Activated T-cell treated with anti-CD3 and anti-CD28 coated beads for 24 hours (primary cell): ENCODE results near the gene TBCA.
"Not testable (repeated sequence)": the region's sequence is repeated elsewhere in the genome, so short reads cannot be mapped to it uniquely, and the experiment has no call there.

Experiments used
- DNase-seq: peaks from one replicate; pipeline ENCODE4 v3.0.0-alpha.2; 2020; ENCODE audit warnings: low read depth

Gene TBCA

GRCh38 chr5:77772729-77773128, 3.4 kb downstream of the TBCA start:
- no peak for DNase-seq

GRCh38 chr5:77771452-77771851, 4.7 kb downstream of the TBCA start:
- no peak for DNase-seq

GRCh38 chr5:77770293-77771005, 5.7 kb downstream of the TBCA start:
- DNase-seq = no peak

GRCh38 chr5:77768978-77769377, 7.2 kb downstream of the TBCA start:
- no peak for DNase-seq

- DNase-seq = no peak
These were observed 8.8 kb downstream of the TBCA start for GRCh38 chr5:77767301-77767700.

- no peak for DNase-seq
These were observed 14.5 kb downstream of the TBCA start for GRCh38 chr5:77761606-77762005.

- no peak for DNase-seq
These were observed 17.8 kb downstream of the TBCA start for GRCh38 chr5:77758141-77758938.

- no peak for DNase-seq
These were observed 24.7 kb downstream of the TBCA start for GRCh38 chr5:77751328-77752023.

GRCh38 chr5:77750928-77751327, 25.2 kb downstream of the TBCA start:
- not testable (repeated sequence) for DNase-seq

GRCh38 chr5:77748160-77748559, 28.0 kb downstream of the TBCA start:
- no peak for DNase-seq

- no peak for DNase-seq
These were observed 32.0 kb downstream of the TBCA start for GRCh38 chr5:77744116-77744515.

GRCh38 chr5:77743181-77743580, 33.0 kb downstream of the TBCA start:
- DNase-seq = no peak

GRCh38 chr5:77741608-77742007, 34.5 kb downstream of the TBCA start:
- DNase-seq = no peak

- no peak for DNase-seq
These were observed 41.3 kb downstream of the TBCA start for GRCh38 chr5:77734885-77735284.

GRCh38 chr5:77733130-77733529, 43.0 kb downstream of the TBCA start:
- DNase-seq = no peak

GRCh38 chr5:77727190-77727589, 48.9 kb downstream of the TBCA start:
- no peak for DNase-seq

- DNase-seq = no peak
These were observed 50.5 kb downstream of the TBCA start for GRCh38 chr5:77725616-77726015.

GRCh38 chr5:77724934-77725333, 51.2 kb downstream of the TBCA start:
- DNase-seq = no peak

- DNase-seq = no peak
These were observed 56.3 kb downstream of the TBCA start for GRCh38 chr5:77719666-77720363.

- DNase-seq = no peak
These were observed 57.1 kb downstream of the TBCA start for GRCh38 chr5:77718934-77719610.

GRCh38 chr5:77709993-77710685, 66.0 kb downstream of the TBCA start:
- DNase-seq = no peak
